GM21619 (cell line): ENCODE measurements around the gene CCDC158.
"Not testable (repeated sequence)": the region's sequence is repeated elsewhere in the genome, so short reads cannot be mapped to it uniquely, and the experiment has no call there.

Experiments used
- ATAC-seq: cut with Tn5 transposase; IDR thresholded peaks from one replicate; pipeline ENCODE4 v1.9.1; 2021; ENCODE audit not compliant: unreplicated experiment

CCDC158 gene

DNA sequence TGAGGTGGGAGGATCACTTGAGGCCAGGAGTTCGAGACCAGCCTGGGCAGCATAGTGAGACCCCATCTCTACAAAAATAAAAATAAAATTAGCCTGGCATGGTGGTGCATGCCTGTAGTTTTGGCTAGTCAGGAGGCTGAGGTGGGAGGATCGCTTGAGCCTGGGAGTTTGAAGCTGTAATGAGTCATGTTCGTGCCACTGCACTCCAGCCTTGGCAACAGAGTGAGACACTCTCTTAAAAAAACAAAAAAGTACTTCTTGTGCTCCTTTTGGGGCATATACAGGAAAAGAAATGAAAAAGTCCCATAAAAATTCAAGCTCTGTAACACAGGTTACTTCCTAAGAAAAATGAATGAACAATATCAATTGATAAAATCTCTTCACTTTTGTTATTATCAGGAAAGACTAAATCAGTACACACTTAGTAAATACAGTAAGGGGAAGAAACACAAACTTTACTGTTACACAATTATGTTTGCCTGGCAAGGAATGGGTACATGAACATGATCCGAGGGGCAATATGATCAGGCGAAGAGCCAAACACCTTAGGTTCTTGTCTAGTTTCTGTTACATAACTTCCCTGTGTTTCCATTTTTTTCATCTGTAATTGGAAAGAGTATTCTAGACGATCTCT lies 46.9 kb downstream of the CCDC158 start:
- ATAC-seq, result no peak

DNA sequence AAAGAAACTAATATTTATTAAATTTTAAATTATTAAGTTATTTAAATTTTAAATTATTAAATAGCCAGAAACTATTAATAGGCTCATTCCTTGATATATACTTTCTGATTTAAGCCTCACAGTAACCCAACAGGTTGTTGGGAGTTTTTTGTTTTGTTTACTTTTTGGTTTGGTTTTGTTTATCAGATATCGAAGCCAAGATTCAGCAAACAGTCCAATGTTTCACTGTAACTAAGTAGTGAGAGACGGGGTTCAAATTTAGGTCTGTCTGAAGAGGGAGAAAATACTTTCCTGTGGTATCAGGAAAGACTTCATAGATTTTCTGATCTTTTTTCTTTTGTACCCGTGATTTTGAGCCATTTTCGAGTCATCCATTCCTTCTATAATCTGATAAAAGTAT lies 54.2 kb downstream of the CCDC158 start:
- ATAC-seq, result no peak

DNA sequence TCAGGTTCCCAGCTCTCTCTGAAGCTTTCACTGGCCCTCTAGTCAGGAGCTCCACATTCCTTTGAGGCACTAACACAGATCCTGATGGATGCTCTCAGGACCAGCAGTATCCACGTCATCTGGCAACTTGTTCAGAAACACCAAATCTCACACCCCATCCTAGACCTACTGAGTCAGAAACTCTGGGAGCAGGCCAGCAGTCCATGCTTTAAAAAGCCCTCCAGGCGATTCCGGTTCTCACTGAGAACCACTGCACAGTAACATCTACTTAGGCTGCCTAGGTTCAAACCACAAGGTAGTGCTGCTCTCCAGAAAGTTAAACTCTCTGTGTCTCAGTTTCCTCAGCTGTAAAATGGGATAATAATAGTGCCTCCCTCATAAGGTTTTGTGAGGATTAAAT lies 55.3 kb downstream of the CCDC158 start:
- no peak for ATAC-seq

DNA sequence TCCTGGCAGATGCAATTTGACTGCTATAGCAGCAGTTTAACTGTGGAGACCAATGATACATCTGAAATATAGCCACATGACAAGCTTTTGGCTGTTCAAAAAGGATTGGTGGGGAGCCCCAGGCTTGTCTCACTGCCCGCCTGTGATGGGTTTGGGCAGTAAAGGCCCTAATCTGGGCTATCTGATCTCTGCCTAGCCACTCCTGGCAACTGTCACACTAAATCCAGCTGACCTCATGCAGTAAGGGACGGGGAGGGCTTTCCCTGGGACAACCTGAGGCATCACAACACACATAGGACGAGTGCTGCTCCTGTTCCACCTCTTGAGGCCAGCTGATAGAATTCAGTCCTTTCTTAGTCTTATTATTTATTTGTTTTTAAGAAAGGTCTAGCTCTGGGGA lies 56.2 kb downstream of the CCDC158 start:
- ATAC-seq, result no peak

DNA sequence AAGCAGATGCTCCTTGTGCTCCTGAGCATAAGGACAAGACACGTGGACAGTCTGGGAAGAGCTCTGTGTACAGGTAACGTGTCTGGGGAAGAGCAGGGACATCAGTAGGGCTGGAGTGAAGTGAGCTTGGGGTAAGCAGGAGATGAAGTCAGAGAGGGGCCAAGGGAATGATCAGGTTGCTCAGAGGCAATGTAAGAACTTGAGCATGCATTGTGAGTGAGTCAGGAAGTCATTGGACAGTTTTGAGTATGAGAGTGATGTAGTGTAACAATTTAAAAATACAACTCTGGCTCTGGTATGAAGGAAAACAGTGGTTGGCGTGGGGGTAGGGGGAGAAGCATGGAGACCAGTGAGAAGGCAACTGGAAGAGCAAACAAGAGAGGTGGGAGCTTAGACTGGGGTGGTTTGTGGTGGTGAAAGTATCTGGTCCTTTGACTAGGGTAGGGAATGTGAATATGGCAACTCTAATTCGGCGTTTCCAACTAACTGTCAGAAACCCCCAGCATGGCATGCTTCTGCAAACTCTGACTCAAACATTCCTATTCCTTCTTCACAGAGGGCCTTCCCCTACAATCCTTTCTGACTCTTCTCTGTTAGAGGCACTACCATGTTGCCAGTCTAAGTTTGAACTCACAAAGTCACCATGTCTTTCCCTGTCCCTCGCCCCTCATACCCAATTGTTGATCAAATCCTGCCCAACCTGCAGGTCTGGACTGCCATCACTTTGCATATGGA lies 57.2 kb downstream of the CCDC158 start:
- no peak for ATAC-seq

DNA sequence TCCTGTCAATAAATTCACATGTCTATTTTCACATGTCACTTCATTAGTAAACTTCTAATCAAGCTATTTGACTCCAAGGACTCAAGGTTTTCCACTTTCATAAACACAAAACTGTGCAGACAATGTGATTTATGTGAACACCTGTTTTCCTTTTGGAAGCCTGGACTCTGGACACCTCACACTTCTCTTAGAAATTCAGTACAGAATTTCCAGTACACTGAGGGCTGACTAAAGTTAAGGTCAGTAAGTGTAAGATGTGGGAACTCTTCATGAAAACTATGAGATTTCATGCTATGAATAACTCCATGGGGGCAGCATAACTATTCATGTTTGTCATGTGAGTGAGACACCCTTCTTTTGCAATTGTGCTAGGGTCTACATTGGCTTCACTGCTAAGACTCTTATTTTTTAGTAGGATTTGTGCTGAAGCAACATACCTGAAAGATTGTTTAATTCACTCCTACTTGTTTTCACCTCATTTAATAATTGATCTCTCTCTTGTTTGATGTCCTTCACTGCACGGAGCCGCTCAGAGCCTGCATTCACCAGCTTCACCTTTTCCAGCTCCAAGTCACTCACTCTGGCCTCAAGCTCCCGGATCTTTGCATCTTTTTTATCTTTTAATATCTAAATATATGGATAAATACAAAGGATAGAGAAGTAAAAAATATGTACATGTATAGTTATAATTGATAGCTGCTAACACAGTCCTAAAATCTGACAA lies 59.1 kb downstream of the CCDC158 start:
- no peak for ATAC-seq

DNA sequence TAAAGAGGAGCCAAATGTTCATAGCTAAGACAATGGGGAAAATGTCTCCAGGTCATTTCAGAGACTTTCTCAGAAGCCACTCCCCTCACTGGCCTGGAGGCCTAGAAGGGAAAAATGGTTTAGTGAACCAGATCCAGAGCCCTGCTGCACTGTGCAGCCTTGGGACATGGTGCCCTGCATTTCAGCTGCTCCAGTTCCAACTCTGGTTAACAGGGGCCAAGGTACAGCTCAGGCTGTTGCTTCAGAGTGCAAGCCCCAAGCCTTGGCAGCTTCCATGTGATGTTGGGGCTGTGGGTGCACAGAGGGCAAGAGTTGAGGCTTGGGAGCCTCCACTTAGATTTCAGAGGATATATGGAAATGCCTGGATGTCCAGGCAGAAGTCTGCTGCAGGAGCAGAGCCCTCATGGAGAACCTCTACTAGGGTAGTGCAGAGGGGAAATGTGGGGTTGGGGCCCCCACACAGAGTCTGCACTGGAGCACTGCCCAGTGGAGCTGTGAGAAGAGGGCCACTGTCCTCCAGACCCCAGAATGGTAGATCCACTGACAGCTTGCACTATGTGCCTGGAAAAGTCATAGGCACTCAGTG lies 61.0 kb downstream of the CCDC158 start:
- ATAC-seq, result not testable (repeated sequence)

DNA sequence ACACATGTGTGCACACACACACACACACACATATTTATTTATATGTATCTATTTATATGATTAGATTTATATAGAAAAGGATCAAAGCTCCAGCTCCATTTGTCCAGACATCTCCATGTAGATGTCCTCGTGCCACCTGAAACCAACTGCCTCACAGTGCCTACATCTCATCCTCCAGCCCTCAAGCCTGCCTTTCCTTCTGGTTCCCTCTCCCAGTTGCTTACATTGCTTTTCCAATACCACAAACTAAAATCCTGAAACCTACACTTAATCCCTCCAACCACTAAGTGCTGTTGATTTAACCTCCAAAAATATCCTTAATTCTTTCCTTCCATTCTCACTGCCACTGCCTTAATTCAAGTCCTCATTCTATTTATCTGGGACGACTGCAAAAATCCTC lies 63.0 kb downstream of the CCDC158 start:
- ATAC-seq, result no peak

DNA sequence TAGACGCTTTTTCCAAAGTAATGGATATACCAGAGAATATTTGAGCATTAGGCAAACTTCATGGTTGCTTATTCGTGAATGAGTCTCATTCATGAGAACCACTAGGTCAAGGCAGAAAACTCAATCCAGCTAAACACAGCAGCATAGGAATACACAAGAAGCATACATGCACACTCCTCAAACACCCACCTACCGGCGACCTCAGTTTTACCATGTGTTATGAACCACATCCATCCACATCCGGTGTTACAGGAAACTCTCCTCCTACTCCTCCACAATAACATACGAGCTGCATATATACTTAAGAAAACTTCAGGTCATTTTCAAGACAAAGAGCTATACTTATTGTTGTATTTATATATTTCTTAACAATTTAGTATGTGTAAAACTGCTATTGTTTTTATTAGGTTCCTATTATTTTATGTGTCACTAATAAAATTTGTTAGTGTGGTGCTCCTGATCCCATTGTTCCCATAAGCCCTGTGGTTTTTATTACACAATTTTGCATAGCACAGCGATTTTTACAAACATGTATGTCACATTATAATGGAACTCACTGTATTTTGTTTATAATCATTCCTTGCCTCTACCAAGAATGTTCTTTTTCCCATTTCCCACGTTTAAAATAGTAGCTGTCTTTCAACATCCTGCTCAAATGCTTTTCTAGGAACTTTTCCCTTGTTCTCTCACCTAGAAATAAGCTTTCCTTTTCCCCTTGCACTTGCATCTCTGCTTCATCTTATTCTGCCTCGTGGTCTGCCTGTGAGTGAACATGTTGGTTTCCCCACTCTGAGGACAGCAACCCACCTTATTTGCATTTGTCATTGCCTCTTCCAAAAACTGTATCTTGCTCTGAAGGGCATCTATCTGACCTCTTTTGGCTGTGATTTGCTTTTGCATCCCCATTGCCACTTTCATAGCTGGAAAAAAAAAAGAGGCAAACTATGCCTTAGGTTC lies 66.1 kb downstream of the CCDC158 start:
- no peak for ATAC-seq

DNA sequence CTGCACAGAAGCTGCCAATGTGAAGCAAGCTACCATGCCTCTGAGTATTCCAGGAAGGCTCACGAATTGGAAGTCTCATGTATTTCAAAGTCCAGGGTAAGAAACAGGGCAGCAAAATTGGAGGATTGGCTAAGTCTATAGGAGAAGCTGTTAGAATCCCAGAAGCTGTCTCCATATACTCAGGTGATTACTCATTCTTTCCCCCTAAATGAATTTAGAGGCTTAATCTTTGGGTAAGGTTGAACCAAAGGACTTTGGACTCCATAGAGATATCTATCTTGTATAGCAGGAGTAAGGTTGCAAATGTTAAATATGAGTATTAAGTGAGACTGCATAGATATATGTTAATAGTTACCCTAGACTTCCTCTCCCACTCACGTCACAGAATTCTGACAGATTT lies 78.1 kb downstream of the CCDC158 start:
- ATAC-seq, result no peak

DNA sequence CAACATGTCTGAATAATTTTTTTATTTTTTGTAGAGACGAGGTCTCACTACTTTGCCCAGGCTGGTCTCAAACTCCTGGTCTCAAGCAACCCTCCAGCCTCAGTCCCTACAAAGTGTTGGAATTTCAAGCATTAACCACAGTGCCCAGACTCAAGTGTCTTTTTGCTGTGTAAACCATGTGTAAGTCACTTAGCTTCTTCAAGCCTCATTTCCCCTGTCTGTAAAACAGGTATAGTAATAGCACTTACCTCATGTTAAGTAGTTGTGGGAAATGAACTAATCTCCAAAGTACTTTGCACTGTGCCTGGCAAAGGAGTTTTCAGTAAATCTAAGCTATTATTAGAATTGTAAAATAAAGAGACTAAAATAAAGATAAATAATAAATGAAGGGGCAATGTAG lies 78.8 kb downstream of the CCDC158 start:
- no peak for ATAC-seq

DNA sequence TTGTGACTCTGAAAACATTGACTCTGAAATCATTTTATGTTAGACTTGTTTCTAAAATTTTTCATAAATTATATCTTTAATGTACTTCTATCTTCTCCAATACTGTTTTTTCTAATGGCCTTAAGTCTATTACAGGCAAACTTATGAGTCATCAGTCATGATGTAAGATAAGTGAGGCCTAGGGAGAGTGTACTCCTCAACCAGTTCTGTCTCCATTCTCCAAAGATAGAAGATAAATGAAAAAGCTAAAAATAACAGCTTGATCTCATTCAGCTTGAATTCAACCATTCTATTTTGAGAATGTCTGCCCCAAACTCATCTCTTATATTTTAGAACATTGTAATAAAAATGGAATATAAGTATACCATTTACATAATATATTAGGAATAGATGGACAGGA lies 79.9 kb downstream of the CCDC158 start:
- no peak for ATAC-seq

DNA sequence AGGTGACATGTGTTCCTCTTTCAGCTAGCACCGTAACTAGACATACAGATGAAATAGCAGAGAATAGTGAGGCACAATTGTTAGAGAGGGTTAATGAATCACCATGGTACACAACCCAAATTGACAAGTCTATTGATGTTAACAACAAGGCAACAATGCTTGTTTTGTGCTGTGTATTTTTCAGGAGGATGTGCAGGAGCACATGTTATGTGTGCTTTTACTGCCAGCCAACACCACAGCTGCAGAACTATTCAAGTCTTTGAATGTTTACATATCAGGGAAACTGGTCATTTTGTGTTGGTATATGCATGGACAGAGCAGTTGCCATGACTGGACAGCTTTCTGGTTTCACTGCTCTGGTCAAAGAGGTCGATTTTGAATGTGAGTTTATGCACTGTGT lies 81.6 kb downstream of the CCDC158 start:
- ATAC-seq, result no peak

DNA sequence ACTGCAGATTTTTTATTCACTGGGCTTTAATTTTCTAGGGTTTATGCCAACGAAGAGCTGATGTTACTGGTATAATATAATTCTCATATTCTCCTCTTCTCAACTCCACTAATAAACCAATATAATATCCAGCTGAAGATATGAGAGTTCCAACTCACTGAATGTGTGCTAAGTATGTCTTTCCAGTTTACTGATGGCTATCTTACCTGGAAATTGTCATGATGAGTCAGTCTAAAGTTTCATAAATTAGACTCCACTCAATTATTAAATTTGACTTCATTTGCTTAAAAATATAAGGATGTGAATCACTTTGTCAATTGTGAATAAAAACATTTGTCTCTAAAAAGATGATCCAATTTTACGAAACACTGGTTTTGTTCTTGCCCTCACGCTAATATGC lies 86.1 kb downstream of the CCDC158 start:
- ATAC-seq, result no peak

DNA sequence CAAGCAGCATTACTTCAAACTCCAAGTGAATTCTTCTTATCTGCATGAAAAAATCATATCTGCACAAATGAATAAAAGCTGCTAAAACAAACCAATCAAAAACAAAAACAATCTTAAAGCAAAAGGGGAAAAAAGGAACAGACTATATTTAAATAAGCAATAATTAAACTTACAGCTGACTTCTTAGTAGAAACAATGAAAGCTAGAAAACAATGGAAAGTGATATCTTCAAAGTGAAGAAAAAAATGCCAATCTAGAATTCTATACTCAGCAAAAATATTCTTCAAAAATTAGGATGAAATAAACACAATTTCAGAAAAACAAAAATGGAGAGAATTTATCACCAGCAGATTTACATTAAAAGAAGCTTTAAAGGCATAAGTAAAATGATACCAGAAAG lies 94.4 kb downstream of the CCDC158 start:
- ATAC-seq, result no peak

DNA sequence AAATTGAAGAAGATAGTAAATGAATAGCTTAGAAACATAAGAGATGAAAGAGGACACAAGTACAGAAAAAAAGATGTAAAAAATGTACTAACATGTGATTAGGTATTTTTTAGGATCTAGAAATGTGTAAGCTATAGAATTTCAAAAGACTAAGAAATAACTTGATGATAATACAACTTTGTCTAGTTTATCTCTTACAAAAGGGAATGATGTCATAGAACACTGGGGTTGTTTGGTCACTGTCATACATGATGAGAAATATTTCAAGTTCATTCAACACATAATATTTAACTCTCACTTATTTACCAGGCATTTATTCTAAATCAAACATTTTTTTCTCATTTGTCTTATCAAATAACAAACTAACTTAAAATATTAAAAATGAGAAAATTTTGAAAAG lies 95.9 kb downstream of the CCDC158 start:
- no peak for ATAC-seq

DNA sequence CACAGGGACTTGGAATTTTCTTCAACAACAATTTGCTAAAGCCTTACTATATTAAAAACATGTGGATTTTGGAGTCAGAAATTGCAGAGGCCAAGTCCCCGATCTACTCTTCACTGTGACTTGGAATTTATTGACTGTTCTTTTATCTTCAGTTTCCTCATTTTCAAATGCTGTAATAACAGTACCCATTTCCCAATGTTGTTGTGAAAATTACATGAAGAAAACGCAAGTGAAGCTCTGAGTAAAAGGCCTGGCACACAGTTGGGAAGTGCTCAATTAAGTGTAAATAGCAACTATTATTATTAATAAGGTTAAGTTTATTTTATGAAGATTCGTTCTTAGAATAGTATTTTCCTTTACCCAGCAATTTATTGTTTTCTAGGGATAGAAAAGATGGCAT lies 98.7 kb downstream of the CCDC158 start:
- ATAC-seq, result no peak

DNA sequence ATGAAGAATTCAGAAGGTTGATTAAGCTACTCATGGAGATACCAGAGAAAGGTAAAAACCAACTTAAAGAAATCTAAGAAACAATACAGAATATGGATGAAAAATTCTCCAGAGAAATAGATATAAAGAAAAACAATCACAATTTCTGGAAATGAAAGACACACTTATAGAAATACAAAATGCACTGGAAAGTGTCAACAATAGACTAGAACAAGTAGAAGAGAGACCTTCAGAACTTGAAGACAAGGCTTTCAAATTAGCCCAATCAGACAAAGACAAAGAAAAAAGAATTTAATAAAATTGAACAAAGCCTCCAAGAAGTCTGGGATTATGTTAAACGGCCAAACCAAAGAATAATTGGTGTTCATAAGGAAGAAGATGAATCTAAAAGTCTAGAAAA lies 104.8 kb downstream of the CCDC158 start:
- ATAC-seq, result no peak

DNA sequence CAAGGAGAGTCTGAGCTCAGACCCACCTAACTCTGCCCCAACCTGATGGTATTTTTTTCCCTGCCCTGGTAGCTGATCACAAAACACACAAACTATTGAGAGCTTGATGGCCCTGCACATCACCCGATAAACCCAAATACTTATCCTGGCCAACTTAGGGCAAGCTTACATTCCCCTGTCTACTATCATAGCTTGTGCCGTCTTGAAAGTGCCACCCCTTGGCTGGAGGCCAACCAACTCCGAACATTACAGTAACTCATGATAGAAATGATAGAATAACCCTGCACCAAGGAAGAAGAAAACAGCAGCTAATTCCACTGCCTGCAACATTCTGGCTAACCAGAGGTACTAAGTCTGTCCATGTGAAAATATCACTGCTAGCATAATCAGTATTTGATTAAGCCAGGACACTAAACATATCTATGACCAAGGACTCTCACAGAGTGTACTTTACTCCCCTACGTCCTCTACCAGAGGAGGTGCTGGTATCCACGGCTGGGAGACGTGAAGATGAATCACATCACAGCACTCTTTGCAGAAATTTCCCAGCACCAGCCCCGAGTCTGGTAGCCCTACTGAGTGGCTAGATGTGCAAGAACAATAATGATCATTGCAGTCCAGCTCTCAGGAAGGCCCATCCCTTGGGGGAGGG lies 105.5 kb downstream of the CCDC158 start:
- no peak for ATAC-seq

DNA sequence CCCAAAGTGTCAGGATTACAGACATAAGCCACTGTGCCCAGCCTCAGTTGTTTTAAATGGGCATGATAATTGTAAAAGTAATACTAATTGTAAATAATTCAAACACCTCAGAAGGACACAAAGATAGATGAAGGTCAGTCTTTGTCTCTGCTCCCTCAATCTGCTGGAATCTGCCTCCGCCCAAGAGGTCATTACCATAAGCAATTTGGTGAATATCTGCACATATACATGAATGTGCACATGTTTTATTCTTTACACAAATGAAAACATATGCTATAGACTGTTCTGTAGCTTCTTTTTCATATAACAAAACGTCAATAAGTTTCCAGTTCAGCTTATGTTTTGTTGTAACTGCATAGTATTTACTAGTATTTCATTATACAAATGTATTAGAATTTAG lies 107.4 kb downstream of the CCDC158 start:
- ATAC-seq, result no peak
